K562 (cell line): ENCODE results near the gene CABP4. TPM values are rescaled to one million over a fixed set of nuclear protein-coding genes. Genes with fewer than 3 reads are reported as not detected.

Experiments
- BRF1 ChIP-seq: IDR thresholded peaks from 3 replicates; pipeline ENCODE4 v1.6.1; 2011; ENCODE audit warnings: borderline replicate concordance, mild to moderate bottlenecking; ENCODE audit not compliant: insufficient read length; ENCODE audit errors: extremely low read depth
- GATAD2A ChIP-seq: fragments of 450-650 bp; IDR thresholded peaks from 2 replicates; pipeline ENCODE4 v1.6.1; 2017
- MBD1 ChIP-seq: fragments of 250-450 bp; sonication (Bioruptor Pico); IDR thresholded peaks from 2 replicates; pipeline ENCODE4 v1.8.0; 2022; ENCODE audit warnings: inconsistent platforms
- NFATC3 ChIP-seq: fragments of 450-650 bp; IDR thresholded peaks from 2 replicates; pipeline ENCODE4 v1.6.1; 2017; ENCODE audit warnings: mild to moderate bottlenecking
- PHF20 ChIP-seq: fragments of 450-650 bp; IDR thresholded peaks from 2 replicates; pipeline ENCODE4 v1.6.1; 2018; ENCODE audit not compliant: partially characterized antibody
- POLR3G ChIP-seq: IDR thresholded peaks from 2 replicates; pipeline ENCODE4 v1.6.1; 2011; ENCODE audit not compliant: insufficient read length, insufficient replicate concordance; ENCODE audit errors: extremely low read depth
- SP1 ChIP-seq: sonication (generic); formaldehyde crosslinking; IDR thresholded peaks from 2 replicates; pipeline ENCODE4 v1.8.1; 2022; ENCODE audit warnings: mild to moderate bottlenecking, missing genetic modification reagents
- ZNF395 ChIP-seq: fragments of 200-800 bp; sonication (Bioruptor generic); IDR thresholded peaks from 2 replicates; pipeline ENCODE4 v1.6.1; 2017; ENCODE audit warnings: missing genetic modification characterization, missing compliant biosample characterization
- polyA plus RNA-seq, 8 experiments: library from polyadenylated mRNA; depleted of rRNA in 4 of 8; stranded (reverse) in 5 of 8; unstranded in 3 of 8; fragments of >200 nt; fragmentation: Nextera tagmentation in 2 of 8; fragmentation: Illumina TruSeq in 1 of 8; extraction: Ambion mirVana in 2 of 8; extraction: Trizol in 1 of 8; gene quantifications; 2 replicates each; pipeline versions ENCODE4 v1.2.1 to v1.2.3, GENCODE V29; 2011 to 2014; ENCODE audit warnings: inconsistent platforms in 1 of 8, missing spikeins in 1 of 8
- total RNA-seq, 7 experiments: library from RNA; depleted of rRNA in 6 of 7; stranded (reverse); fragments of >200 nt in 6 of 7; fragmentation: Illumina TruSeq in 2 of 7; extraction: Trizol in 2 of 7; gene quantifications; 2 replicates each; pipeline versions ENCODE4 v1.2.1 to v1.2.3, GENCODE V29; 2011 to 2021; ENCODE audit warnings: low replicate concordance in 1 of 7

Gene CABP4
- total and polyA plus RNA-seq, 9 of the 15 experiments (the other 6 are each of a cell fraction or from before 2014, with no cell fraction given): 0.11 TPM; not detected in 8

- TF ChIP-seq ZNF395 (CRISPR knock-in tag) (peak; percentile 66; the same call in 1 of the 2 replicates), BRF1 (no peak), GATAD2A (no peak), NFATC3 (no peak), SP1 (CRISPR knock-in tag) (peak; percentile 76), MBD1 (CRISPR knock-in tag) (no peak), POLR3G (no peak), PHF20 (no peak)
Observed at GRCh38 chr11:67436459-67437081, 18.6 kb upstream of the CABP4 start (continued).
